MCF 10A (cell line): ENCODE measurements around the gene AGMAT. TPM values are rescaled to one million over a fixed set of nuclear protein-coding genes. Genes with fewer than 3 reads are reported as not detected.
"Not testable (repeated sequence)": the region's sequence is repeated elsewhere in the genome, so short reads cannot be mapped to it uniquely, and the experiment has no call there.

Experiments
- BruUV-seq: library from RNA; stranded (reverse); fragments of 400-500 nt; replicated peaks from 2 replicates; lab custom pipeline; 2021; lab: Mats Ljungman, UMichigan
- CTCF ChIA-PET: fragments of 300-600 bp; sonication (Branson Sonifier 250); formaldehyde crosslinking; extraction: SDS; loops from one replicate; lab custom pipeline; 2021; ENCODE audit warnings: antibody characterized with exemption, inconsistent platforms; lab: Yijun Ruan, JAX
- POLR2A ChIA-PET: fragments of 300-600, 350-650 bp; sonication (Branson Sonifier 250); formaldehyde crosslinking; extraction: SDS; loops from one replicate; lab custom pipeline; 2020; ENCODE audit warnings: antibody characterized with exemption, inconsistent platforms; lab: Yijun Ruan, JAX
- DNase-seq: peaks from one replicate; pipeline ENCODE4 v3.0.0-alpha.2; 2018; ENCODE audit not compliant: unreplicated experiment
- H3K27ac Mint-ChIP-seq: one replicate; pipeline ENCODE4 v1.8.0; 2022; ENCODE audit warnings: mild to moderate bottlenecking, low read depth, mixed read lengths; ENCODE audit not compliant: unreplicated experiment
- H3K27me3 Mint-ChIP-seq: one replicate; pipeline ENCODE4 v1.8.0; 2022; ENCODE audit warnings: mixed read lengths; ENCODE audit not compliant: insufficient read depth, unreplicated experiment
- H3K36me3 Mint-ChIP-seq: one replicate; pipeline ENCODE4 v1.8.0; 2022; ENCODE audit warnings: mild to moderate bottlenecking, moderate library complexity, mixed read lengths; ENCODE audit not compliant: insufficient read depth, unreplicated experiment
- H3K4me1 Mint-ChIP-seq: one replicate; pipeline ENCODE4 v1.8.0; 2022; ENCODE audit warnings: mixed read lengths; ENCODE audit not compliant: insufficient read depth, unreplicated experiment
- H3K4me3 Mint-ChIP-seq: one replicate; pipeline ENCODE4 v1.8.0; 2022; ENCODE audit warnings: mild to moderate bottlenecking, moderate library complexity, mixed read lengths; ENCODE audit not compliant: unreplicated experiment
- H3K9me3 Mint-ChIP-seq: one replicate; pipeline ENCODE4 v1.8.0; 2022; ENCODE audit warnings: mixed read lengths; ENCODE audit not compliant: unreplicated experiment
- intact Hi-C: fragments of 100-400 bp; cut with micrococcal nuclease; formaldehyde crosslinking; loops from 2 replicates; pipeline ENCODE4 v1.14.1; 2022
- total RNA-seq: library from RNA; stranded (reverse); gene quantifications from 2 replicates; pipeline ENCODE4 v1.2.3, GENCODE V29; 2022
- TF ChIP-seq, protein P1 (sequence below): fragments of 200-600 bp; IDR thresholded peaks from one replicate; pipeline ENCODE4 v1.8.0; 2022; ENCODE audit warnings: antibody characterized with exemption, mild to moderate bottlenecking; ENCODE audit not compliant: unreplicated experiment

Gene AGMAT
- total RNA-seq, 1 experiment from 2014 or later = not detected

DNA sequence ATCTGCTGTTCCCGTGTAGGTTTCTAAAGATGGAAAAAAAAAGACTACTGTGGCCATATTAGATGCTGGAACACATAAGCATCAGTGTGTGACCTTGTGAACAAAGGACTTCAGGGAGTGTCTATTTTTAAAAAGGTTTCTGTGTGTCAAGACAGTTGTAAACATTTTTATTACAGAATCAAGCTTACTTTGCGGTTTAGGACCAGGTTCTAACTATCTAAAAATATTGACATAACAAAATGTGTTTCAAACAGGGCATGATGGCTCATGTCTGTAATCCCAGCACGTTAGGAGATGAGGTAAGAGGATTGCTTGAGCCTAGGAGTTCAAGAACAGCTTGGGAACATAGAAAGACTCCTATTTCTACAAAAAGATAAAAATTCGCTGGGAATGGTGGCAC lies 25.3 kb upstream of the AGMAT start:
- DNase-seq = no peak
- BruUV-seq = no TSS peak
- CTCF ChIA-PET = interaction anchor here (0.6 kb wide), 1 partner anchor 437 kb away, joined by 3 read pairs; no protein-coding TSS in a partner anchor

DNA sequence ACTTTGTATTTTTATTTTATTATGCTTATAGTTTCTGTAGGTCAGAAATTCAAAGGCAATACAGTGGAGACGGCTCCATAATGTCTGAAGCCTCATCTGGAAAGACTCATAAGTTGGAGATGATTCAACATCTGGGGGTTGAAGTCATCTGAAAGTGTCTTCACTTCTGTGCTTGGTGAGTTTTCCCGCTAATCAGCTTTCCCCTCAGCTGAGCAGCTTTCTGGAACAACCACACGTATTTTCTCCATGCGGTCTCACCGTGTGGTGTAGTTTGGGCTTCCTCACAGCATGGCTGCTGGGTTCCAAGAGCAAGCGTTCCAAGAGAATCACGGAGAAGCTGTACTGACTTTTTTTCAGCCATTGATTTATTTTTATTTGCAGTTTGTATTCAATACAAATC lies 24.8 kb upstream of the AGMAT start:
- DNase-seq = no peak
- BruUV-seq = no TSS peak
- intact Hi-C loops = no loop called here
- Mint-ChIP-seq H3K4me3 (no peak overlapping the region), H3K9me3 (no peaks in the 10 kb centered on the region), H3K27me3 (no peaks in the 10 kb centered on the region), H3K27ac (no peak overlapping the region), H3K36me3 (no peaks in the 10 kb centered on the region), H3K4me1 (no peaks in the 10 kb centered on the region)
- CTCF ChIA-PET = no interaction called here
- TF ChIP-seq, protein P1, sequence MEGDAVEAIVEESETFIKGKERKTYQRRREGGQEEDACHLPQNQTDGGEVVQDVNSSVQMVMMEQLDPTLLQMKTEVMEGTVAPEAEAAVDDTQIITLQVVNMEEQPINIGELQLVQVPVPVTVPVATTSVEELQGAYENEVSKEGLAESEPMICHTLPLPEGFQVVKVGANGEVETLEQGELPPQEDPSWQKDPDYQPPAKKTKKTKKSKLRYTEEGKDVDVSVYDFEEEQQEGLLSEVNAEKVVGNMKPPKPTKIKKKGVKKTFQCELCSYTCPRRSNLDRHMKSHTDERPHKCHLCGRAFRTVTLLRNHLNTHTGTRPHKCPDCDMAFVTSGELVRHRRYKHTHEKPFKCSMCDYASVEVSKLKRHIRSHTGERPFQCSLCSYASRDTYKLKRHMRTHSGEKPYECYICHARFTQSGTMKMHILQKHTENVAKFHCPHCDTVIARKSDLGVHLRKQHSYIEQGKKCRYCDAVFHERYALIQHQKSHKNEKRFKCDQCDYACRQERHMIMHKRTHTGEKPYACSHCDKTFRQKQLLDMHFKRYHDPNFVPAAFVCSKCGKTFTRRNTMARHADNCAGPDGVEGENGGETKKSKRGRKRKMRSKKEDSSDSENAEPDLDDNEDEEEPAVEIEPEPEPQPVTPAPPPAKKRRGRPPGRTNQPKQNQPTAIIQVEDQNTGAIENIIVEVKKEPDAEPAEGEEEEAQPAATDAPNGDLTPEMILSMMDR = no peak
- POLR2A ChIA-PET = interaction anchor here (2.3 kb wide), 1 partner anchor 8 kb away, joined by 8 read pairs; the partner anchor contains the start of gene DDI2

More for the DNA sequence above, 25.3 kb upstream of the AGMAT start:
- no peak overlapping the region for H3K4me3 Mint-ChIP-seq
- TF ChIP-seq, protein P1 = no peak
- no peaks in the 10 kb centered on the region for H3K4me1 Mint-ChIP-seq
- no peaks in the 10 kb centered on the region for H3K27me3 Mint-ChIP-seq
- intact Hi-C loops = no loop called here
- H3K27ac Mint-ChIP-seq = no peak overlapping the region
- POLR2A ChIA-PET = interaction anchor here (0.6 to 2.3 kb wide), 4 partner anchors 8 to 113 kb away, joined by 3 to 8 read pairs (median 4); partner anchors contain the start of gene DDI2
- no peaks in the 10 kb centered on the region for H3K9me3 Mint-ChIP-seq
- no peaks in the 10 kb centered on the region for H3K36me3 Mint-ChIP-seq

DNA sequence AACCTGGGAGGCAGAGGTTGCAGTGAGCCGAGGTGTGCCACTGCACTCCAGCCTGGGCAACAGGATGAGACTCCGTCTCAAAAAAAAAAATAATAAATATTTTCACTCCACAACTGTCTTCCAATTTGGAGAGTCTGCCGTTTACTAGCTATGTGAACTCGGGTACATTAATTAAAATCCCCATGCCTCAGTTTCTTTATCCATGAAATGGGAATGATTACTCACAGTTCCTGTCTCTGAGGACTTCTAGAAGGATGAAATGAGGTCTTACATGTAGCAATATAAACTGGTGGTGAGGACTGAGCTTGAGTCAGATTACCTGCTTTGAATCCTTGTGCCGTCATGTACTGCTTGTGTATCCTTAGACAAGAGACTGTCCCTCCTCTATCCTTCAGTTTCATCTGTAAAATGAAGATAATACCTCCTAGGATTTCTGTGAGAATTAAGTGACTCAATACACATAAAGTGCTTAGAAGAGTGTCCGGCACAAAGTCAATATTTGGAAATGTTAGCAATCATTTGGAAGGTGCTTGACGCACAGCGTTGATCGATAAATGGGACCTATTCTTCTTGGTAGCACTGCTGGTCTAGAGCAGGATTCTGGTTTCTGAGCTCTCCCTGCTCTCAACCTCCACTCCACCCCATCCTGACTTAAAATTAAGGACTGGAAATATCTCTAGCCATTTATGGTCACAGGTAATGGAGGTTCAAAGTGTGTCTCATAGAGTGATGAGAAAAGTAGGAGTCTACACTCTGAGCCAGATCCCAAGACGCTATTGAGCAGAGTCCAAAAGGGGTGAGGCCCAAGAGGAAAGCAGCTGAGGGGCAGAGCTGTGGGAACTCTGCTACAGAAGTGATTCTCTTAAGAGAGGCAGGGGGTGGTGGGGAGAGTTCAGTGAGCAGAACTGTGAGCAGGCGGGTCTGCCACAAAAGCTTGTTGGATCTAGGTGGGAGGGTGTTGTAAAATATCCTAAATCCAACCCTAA lies 20.8 kb upstream of the AGMAT start:
- BruUV-seq = no TSS peak
- POLR2A ChIA-PET = interaction anchor here (0.6 to 4.1 kb wide), 4 partner anchors 11 to 136 kb away, joined by 3 to 78 read pairs (median 4); partner anchors contain the start of gene DDI2
- intact Hi-C loops = no loop called here

DNA sequence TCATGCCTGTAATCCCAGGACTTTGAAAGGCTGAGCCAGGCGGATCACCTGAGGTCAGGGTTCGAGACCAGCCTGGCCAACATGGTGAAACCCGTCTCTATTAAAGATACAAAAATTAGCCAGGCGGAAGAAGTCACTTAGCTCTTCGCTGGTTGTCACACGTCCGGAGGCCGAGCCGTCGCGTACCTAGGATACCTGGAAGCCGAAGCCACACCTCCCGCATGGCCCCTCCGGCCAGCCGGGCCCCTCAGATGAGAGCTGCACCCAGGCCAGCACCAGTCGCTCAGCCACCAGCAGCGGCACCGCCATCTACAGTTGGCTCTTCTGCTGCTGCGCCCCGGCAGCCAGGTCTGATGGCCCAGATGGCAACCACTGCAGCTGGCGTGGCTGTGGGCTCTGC lies 19.5 kb upstream of the AGMAT start:
- ChIA-PET CTCF (interaction anchor here (0.5 kb wide), 1 partner anchor 35 kb away, joined by 4 read pairs; no protein-coding TSS in a partner anchor), POLR2A (interaction anchor here (0.6 to 4.1 kb wide), 9 partner anchors 8 to 230 kb away, joined by 3 to 78 read pairs (median 6); partner anchors contain the start of genes DDI2 and DNAJC16)
- intact Hi-C loops, H3K27me3 Mint-ChIP-seq, H3K4me3 Mint-ChIP-seq, H3K4me1 Mint-ChIP-seq, H3K36me3 Mint-ChIP-seq, BruUV-seq, H3K9me3 Mint-ChIP-seq, H3K27ac Mint-ChIP-seq, DNase-seq: not testable (repeated sequence)

More for the DNA sequence above, 20.8 kb upstream of the AGMAT start:
- CTCF ChIA-PET = no interaction called here
- DNase-seq = no peak
- peaks cover 6% of the 10 kb centered on the region for H3K4me1 Mint-ChIP-seq
- no peaks in the 10 kb centered on the region for H3K36me3 Mint-ChIP-seq
- no peak overlapping the region for H3K4me3 Mint-ChIP-seq
- no peaks in the 10 kb centered on the region for H3K9me3 Mint-ChIP-seq
- TF ChIP-seq, protein P1 = no peak
- H3K27me3 Mint-ChIP-seq = no peaks in the 10 kb centered on the region
- no peak overlapping the region for H3K27ac Mint-ChIP-seq

DNA sequence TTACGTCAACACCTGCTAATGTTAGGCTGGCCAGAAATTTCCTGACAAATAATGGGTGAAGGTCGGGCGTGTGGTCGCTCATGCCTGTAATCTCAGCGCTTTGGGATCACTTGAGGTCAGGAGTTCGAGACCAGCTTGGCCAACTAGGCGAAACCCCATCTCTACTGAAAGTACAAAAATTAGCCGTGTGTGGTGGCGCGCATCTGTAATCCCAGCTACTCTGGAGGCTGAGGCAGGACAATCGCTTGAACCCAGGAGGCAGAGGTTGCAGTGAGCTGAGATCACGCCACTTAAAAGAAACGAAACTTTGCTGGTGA lies 19.1 kb upstream of the AGMAT start:
- POLR2A ChIA-PET = interaction anchor here (1.0 to 4.1 kb wide), 12 partner anchors 9 to 230 kb away, joined by 3 to 78 read pairs (median 6); partner anchors contain the start of genes DDI2 and DNAJC16
- H3K9me3 Mint-ChIP-seq, DNase-seq, H3K27me3 Mint-ChIP-seq, H3K4me1 Mint-ChIP-seq, intact Hi-C loops, H3K36me3 Mint-ChIP-seq: not testable (repeated sequence)
- peak overlapping the region; percentile 82 for H3K4me3 Mint-ChIP-seq
- CTCF ChIA-PET = interaction anchor here (0.5 kb wide), 1 partner anchor 35 kb away, joined by 4 read pairs; no protein-coding TSS in a partner anchor
- H3K27ac Mint-ChIP-seq = peak overlapping the region; percentile 67
- BruUV-seq = TSS peak; percentile 39
